ENCODE data around the gene ITPRID1. TPM values are rescaled to one million over a fixed set of nuclear protein-coding genes. Genes with fewer than 3 reads are reported as not detected.
A peak's percentile ranks its signal among the peaks of the same experiment; 100 is the strongest.
"Not testable (repeated sequence)": the region's sequence is repeated elsewhere in the genome, so short reads cannot be mapped to it uniquely, and the experiment has no call there.

The ITPRID1 gene
- total RNA-seq = not detected in 2 replicates

GRCh38 chr7:31513790-31514189 lies at the start of gene ITPRID1:
Gene ITPRID1 (plus strand): TSS chr7:31514090. CDS start chr7:31553025, 38,935 bp downstream.
- no peak for DNase-seq (ENCODE audit: low read depth in 2 of 2)

GRCh38 chr7:31464601-31465000 lies 49.3 kb upstream of the ITPRID1 start:
- DNase-seq (ENCODE audit: low read depth in 2 of 2) = no peak

- no peak for DNase-seq (ENCODE audit: low read depth in 2 of 2)
These were observed 48.6 kb upstream of the ITPRID1 start for GRCh38 chr7:31465285-31465684.

- DNase-seq (ENCODE audit: low read depth in 2 of 2) = no peak
These were observed 47.9 kb upstream of the ITPRID1 start for GRCh38 chr7:31466036-31466435.

- not testable (repeated sequence) for DNase-seq (ENCODE audit: low read depth in 2 of 2)
These were observed 43.0 kb upstream of the ITPRID1 start for GRCh38 chr7:31470883-31471282.

- DNase-seq (ENCODE audit: low read depth in 2 of 2) = no peak
These were observed 38.5 kb upstream of the ITPRID1 start for GRCh38 chr7:31475368-31475767.

GRCh38 chr7:31476073-31476745 lies 37.7 kb upstream of the ITPRID1 start:
- DNase-seq (ENCODE audit: low read depth in 2 of 2) = no peak

- no peak for DNase-seq (ENCODE audit: low read depth in 2 of 2)
These were observed 36.8 kb upstream of the ITPRID1 start for GRCh38 chr7:31476941-31477677.

- no peak for DNase-seq (ENCODE audit: low read depth in 2 of 2)
These were observed 35.9 kb upstream of the ITPRID1 start for GRCh38 chr7:31478018-31478417.

GRCh38 chr7:31478721-31479120 lies 35.2 kb upstream of the ITPRID1 start:
- no peak for DNase-seq (ENCODE audit: low read depth in 2 of 2)

- no peak for DNase-seq (ENCODE audit: low read depth in 2 of 2)
These were observed 26.8 kb upstream of the ITPRID1 start for GRCh38 chr7:31487071-31487470.

- no peak for DNase-seq (ENCODE audit: low read depth in 2 of 2)
These were observed 26.4 kb upstream of the ITPRID1 start for GRCh38 chr7:31487476-31487875.

- peak; percentile 46 to 51 for DNase-seq (ENCODE audit: low read depth in 2 of 2)
These were observed 25.2 kb upstream of the ITPRID1 start for GRCh38 chr7:31488562-31489203.

- no peak for DNase-seq (ENCODE audit: low read depth in 2 of 2)
These were observed 23.0 kb upstream of the ITPRID1 start for GRCh38 chr7:31490796-31491314.

- DNase-seq (ENCODE audit: low read depth in 2 of 2) = no peak
These were observed 21.8 kb upstream of the ITPRID1 start for GRCh38 chr7:31492086-31492485.

- no peak for DNase-seq (ENCODE audit: low read depth in 2 of 2)
These were observed 20.1 kb upstream of the ITPRID1 start for GRCh38 chr7:31493714-31494181.

GRCh38 chr7:31494421-31494820 lies 19.5 kb upstream of the ITPRID1 start:
- no peak for DNase-seq (ENCODE audit: low read depth in 2 of 2)

- no peak for DNase-seq (ENCODE audit: low read depth in 2 of 2)
These were observed 18.2 kb upstream of the ITPRID1 start for GRCh38 chr7:31495653-31496052.

GRCh38 chr7:31497516-31497915 lies 16.4 kb upstream of the ITPRID1 start:
- no peak for DNase-seq (ENCODE audit: low read depth in 2 of 2)

- no peak for DNase-seq (ENCODE audit: low read depth in 2 of 2)
These were observed 13.2 kb upstream of the ITPRID1 start for GRCh38 chr7:31500656-31501055.

GRCh38 chr7:31508823-31509222 lies 5.1 kb upstream of the ITPRID1 start:
- DNase-seq (ENCODE audit: low read depth in 2 of 2) = no peak

GRCh38 chr7:31512166-31512565 lies 1.7 kb upstream of the ITPRID1 start:
- DNase-seq (ENCODE audit: low read depth in 2 of 2) = no peak

All from lung microvascular endothelial cell (primary cell).